Measurements from ENCODE around the gene STUB1. TPM values are rescaled to one million over a fixed set of nuclear protein-coding genes. Genes with fewer than 3 reads are reported as not detected.

STUB1 gene
- total and polyA plus RNA-seq, 2 experiments from 2014 or later: 91.7 to 108 TPM

- no peak for TF ChIP-seq JUNB (IDR thresholded peaks at IDR 0.05; ENCODE audit: unreplicated experiment)
- no peak for TF ChIP-seq EZH2phosphoT487 (IDR thresholded peaks at IDR 0.05; ENCODE audit: unreplicated experiment)
- TF ChIP-seq ZNF114 (CRISPR knock-in tag; IDR thresholded peaks at IDR 0.05): no peak
- no peak for TF ChIP-seq STAT1 (IDR thresholded peaks at IDR 0.05; ENCODE audit: unreplicated experiment)
- TF ChIP-seq CTCF (conservative IDR thresholded peaks at IDR 0.05; ENCODE audit: low read depth in 2 of 2): no peak
- no peak for TF ChIP-seq ZNF331 (CRISPR knock-in tag; IDR thresholded peaks at IDR 0.05; ENCODE audit: low read depth)
These were observed 42.1 kb upstream of the STUB1 start (continued) for GRCh38 chr16:638034-638543.

- Mint-ChIP-seq H3K4me1 (peaks cover 20% of the 10 kb centered on the region), H3K4me3 (no peak overlapping the region; the same call in 2 of the 3 replicates), H3K9me3 (peaks cover 4% of the 10 kb centered on the region; the same call in 2 of the 3 replicates), H3K36me3 (ENCODE audit: low read depth) (no peaks in the 10 kb centered on the region), H3K27me3 (ENCODE audit: insufficient read depth, low read depth, poor library complexity) (peaks cover 12% of the 10 kb centered on the region), H3K27ac (no peak overlapping the region; the same call in 1 of the 2 replicates)
- TF ChIP-seq POLR2AphosphoS5 (IDR thresholded peaks at IDR 0.05; ENCODE audit: low read depth): no peak
- no peak for TF ChIP-seq JUNB (IDR thresholded peaks at IDR 0.05; ENCODE audit: unreplicated experiment)
- TF ChIP-seq NANOG (IDR thresholded peaks at IDR 0.05; ENCODE audit: borderline replicate concordance): no peak
- TF ChIP-seq ETS1 (IDR thresholded peaks at IDR 0.05): no peak
- no peak for TF ChIP-seq CTCF (conservative IDR thresholded peaks at IDR 0.05; ENCODE audit: low read depth in 2 of 2)
- no peak for TF ChIP-seq EZH2 (IDR thresholded peaks at IDR 0.05; ENCODE audit: low read depth, unreplicated experiment)
- no peak for TF ChIP-seq CREB1 (CRISPR knock-in tag; IDR thresholded peaks at IDR 0.05; ENCODE audit: low read depth)
- no peak for TF ChIP-seq REST (IDR thresholded peaks at IDR 0.05; ENCODE audit: unreplicated experiment)
- TF ChIP-seq ZNF114 (CRISPR knock-in tag; IDR thresholded peaks at IDR 0.05): no peak
- Histone ChIP-seq H3K4me1 (ENCODE audit: insufficient read depth) (peaks cover 24% of the 10 kb centered on the region), H2AFZ (no peak overlapping the region), H3K79me2 (replicated peaks; ENCODE audit: insufficient read depth) (peaks cover 14% of the 10 kb centered on the region), H3K9me2 (ENCODE audit: insufficient read depth) (no peaks in the 10 kb centered on the region), H3K4me2 (peak overlapping the region; percentile 26; the same call in 1 of the 2 replicates), H3K4me3 (no peak overlapping the region), H3K27ac (ENCODE audit: low read depth) (no peak overlapping the region), H3K36me3 (ENCODE audit: insufficient read depth) (no peaks in the 10 kb centered on the region), H3K27me3 (ENCODE audit: insufficient read depth) (no peaks in the 10 kb centered on the region), H3F3A (replicated peaks; ENCODE audit: low read depth) (0 out of 2 replicates have a peak, but pooled peaks cover 6% of the 10 kb centered on the region), H4K20me1 (replicated peaks; ENCODE audit: insufficient read depth) (no peaks in the 10 kb centered on the region; the same call in 1 of the 2 replicates)
- no peak for DNase-seq (ENCODE audit: low spot score)
- ATAC-seq: no peak
These were observed 41.4 kb upstream of the STUB1 start for GRCh38 chr16:638836-639235.

All from GM23338 (cell line).